Right forelimb (tissue), 1 donor: ENCODE results near the gene RGS14.

ENCODE experiments used
- DNase-seq: peaks from one replicate; pipeline ENCODE4 v3.0.0-alpha.2; 2018

The RGS14 gene

GRCh38 chr5:177357459-177358351 lies at the start of gene RGS14:
TSS of gene RGS14 (plus strand) at chr5:177357924. CDS start at chr5:177358025, 101 bp downstream.
- no peak for DNase-seq

GRCh38 chr5:177308740-177309139 lies 49.0 kb upstream of the RGS14 start:
- DNase-seq = no peak

GRCh38 chr5:177309351-177310191 lies 48.2 kb upstream of the RGS14 start:
- DNase-seq = peak; percentile 76

GRCh38 chr5:177310332-177310731 lies 47.4 kb upstream of the RGS14 start:
- peak; percentile 41 for DNase-seq

- DNase-seq = peak; percentile 41
These were observed 46.9 kb upstream of the RGS14 start for GRCh38 chr5:177310757-177311391.

GRCh38 chr5:177311392-177311722 lies 46.4 kb upstream of the RGS14 start:
- no peak for DNase-seq

GRCh38 chr5:177311723-177312648 lies 45.7 kb upstream of the RGS14 start, which contains the start of gene MXD3:
TSS of gene MXD3 (minus strand) at chr5:177311898. CDS start at chr5:177311830, 68 bp downstream.
- peak; percentile 96 for DNase-seq

- DNase-seq = peak; percentile 50
These were observed 45.0 kb upstream of the RGS14 start for GRCh38 chr5:177312649-177313181.

- peak; percentile 22 for DNase-seq
These were observed 44.0 kb upstream of the RGS14 start for GRCh38 chr5:177313561-177314259.

- no peak for DNase-seq
These were observed 43.1 kb upstream of the RGS14 start for GRCh38 chr5:177314376-177315342.

- no peak for DNase-seq
These were observed 42.3 kb upstream of the RGS14 start for GRCh38 chr5:177315411-177315810.

- DNase-seq = no peak
These were observed 41.7 kb upstream of the RGS14 start for GRCh38 chr5:177316005-177316404.

GRCh38 chr5:177317959-177318377 lies 39.8 kb upstream of the RGS14 start:
- DNase-seq = no peak

- no peak for DNase-seq
These were observed 37.7 kb upstream of the RGS14 start for GRCh38 chr5:177319913-177320588.

GRCh38 chr5:177320879-177321278 lies 36.8 kb upstream of the RGS14 start:
- no peak for DNase-seq

- DNase-seq = peak; percentile 4
These were observed 31.8 kb upstream of the RGS14 start for GRCh38 chr5:177325868-177326381.

GRCh38 chr5:177327539-177328522 lies 29.9 kb upstream of the RGS14 start:
- DNase-seq = peak; percentile 45
